HCT116 (cell line): ENCODE results near the gene EIF4E1B. TPM values are rescaled to one million over a fixed set of nuclear protein-coding genes. Genes with fewer than 3 reads are reported as not detected.

Experiments used
- ATAC-seq: fragments of 200-7000 bp; cut with Tn5 transposase; 2 replicates; pipeline ENCODE4 v1.9.1; 2020; ENCODE audit warnings: mild to moderate bottlenecking, moderate library complexity
- BruUV-seq: library from RNA; stranded (reverse); fragments of 400-500 nt; replicated peaks from 2 replicates; lab custom pipeline; 2021; lab: Mats Ljungman, UMichigan
- CTCF ChIA-PET: fragments of 300-600 bp; sonication (Branson Sonifier 250); formaldehyde crosslinking; loops from one replicate; lab custom pipeline; 2021; ENCODE audit warnings: antibody characterized with exemption; lab: Charles Lee
- POLR2A ChIA-PET: fragments of 300-600, 350-600 bp; sonication (Branson Sonifier 250); formaldehyde crosslinking; loops from one replicate; lab custom pipeline; 2021; ENCODE audit warnings: antibody characterized with exemption; lab: Charles Lee
- RAD21 ChIA-PET, 2 experiments: fragments of 300-600 bp; sonication (Branson Sonifier 250); formaldehyde crosslinking; loops; one replicate each; lab custom pipeline; 2023; ENCODE audit warnings: low total read pairs in 2 of 2; ENCODE audit not compliant: uncharacterized antibody in 2 of 2, unreplicated experiment in 2 of 2, low non-redundant PET in 1 of 2; lab: Charles Lee
- DNase-seq: peaks from one replicate; pipeline ENCODE4 v3.0.0-alpha.2; 2010; ENCODE audit warnings: low read depth, low spot score
- H2AFZ ChIP-seq: fragments of 200-600 bp; shearing (Covaris generic), sonication (generic); 2 replicates; pipeline ENCODE4 v1.6.1; 2017; ENCODE audit warnings: low read depth, mixed run types, mixed read lengths, antibody characterized with exemption, low read length; ENCODE audit not compliant: poor library complexity, severe bottlenecking
- H3K27ac ChIP-seq: 2 replicates; pipeline ENCODE4 v1.5.1; 2012; ENCODE audit warnings: low read depth, low read length
- H3K27me3 ChIP-seq: fragments of 200-600 bp; sonication (generic); 2 replicates; pipeline ENCODE4 v1.6.1; 2016; ENCODE audit warnings: mixed run types, low read length, mixed read lengths; ENCODE audit not compliant: insufficient read depth
- H3K36me3 ChIP-seq, 2 experiments: fragments of 200-500 bp in 1 of 2; fragments of 200-600 bp in 1 of 2; sonication (Bioruptor generic) in 1 of 2; sonication (generic) in 1 of 2; 2 replicates each; pipeline versions ENCODE4 v1.5.1 to v1.6.1; 2014 to 2016; ENCODE audit warnings: low read length in 2 of 2, inconsistent platforms in 1 of 2, mixed read lengths in 1 of 2, mixed run types in 1 of 2; ENCODE audit not compliant: insufficient read depth in 2 of 2, control insufficient read depth in 1 of 2
- H3K4me1 ChIP-seq, 2 experiments: fragments of 200-600 bp in 1 of 2; sonication (generic) in 1 of 2; 2 replicates each; pipeline versions ENCODE4 v1.5.1 to v1.6.1; 2012 to 2017; ENCODE audit warnings: low read length in 2 of 2, inconsistent platforms in 1 of 2, mild to moderate bottlenecking in 1 of 2, mixed read lengths in 1 of 2, mixed run types in 1 of 2, moderate library complexity in 1 of 2; ENCODE audit not compliant: insufficient read depth in 2 of 2, control insufficient read depth in 1 of 2
- H3K4me2 ChIP-seq: fragments of 200-600 bp; sonication (generic); 2 replicates; pipeline ENCODE4 v1.6.1; 2017; ENCODE audit warnings: mixed run types, low read length, mixed read lengths
- H3K4me3 ChIP-seq, 2 experiments: fragments of 200-600 bp in 1 of 2; sonication (generic) in 1 of 2; replicated peaks in 1 of 2; 2 replicates each; pipeline ENCODE4 v1.5.1; 2011 to 2016; ENCODE audit warnings: low read length in 2 of 2, control low read depth in 1 of 2, low read depth in 1 of 2, mild to moderate bottlenecking in 1 of 2, mixed read lengths in 1 of 2, mixed run types in 1 of 2
- H3K79me2 ChIP-seq: fragments of 200-600 bp; sonication (generic); 2 replicates; pipeline ENCODE4 v1.6.1; 2017; ENCODE audit warnings: mild to moderate bottlenecking, mixed run types, low read length, moderate library complexity, mixed read lengths; ENCODE audit not compliant: insufficient read depth
- H3K9ac ChIP-seq: fragments of 200-600 bp; sonication (generic); 2 replicates; pipeline ENCODE4 v1.6.1; 2016; ENCODE audit warnings: low read length, mixed read lengths
- H3K9me2 ChIP-seq: fragments of 200-600 bp; sonication (generic), shearing (Covaris generic); 2 replicates; pipeline ENCODE4 v1.6.1; 2017; ENCODE audit warnings: mixed run types, mild to moderate bottlenecking, moderate library complexity; ENCODE audit not compliant: insufficient read depth
- H3K9me3 ChIP-seq, 2 experiments: fragments of 200-500 bp in 1 of 2; fragments of 200-600 bp in 1 of 2; sonication (Bioruptor generic) in 1 of 2; sonication (generic) in 1 of 2; 2 replicates each; pipeline ENCODE4 v1.6.1; 2014 to 2017; ENCODE audit warnings: low read length in 2 of 2, mixed read lengths in 2 of 2, inconsistent platforms in 1 of 2, low read depth in 1 of 2, mild to moderate bottlenecking in 1 of 2, mixed run types in 1 of 2, moderate library complexity in 1 of 2; ENCODE audit not compliant: control insufficient read depth in 1 of 2, insufficient read depth in 1 of 2
- H4K20me1 ChIP-seq: fragments of 200-600 bp; sonication (generic), shearing (Covaris generic); 2 replicates; pipeline ENCODE4 v1.6.1; 2017; ENCODE audit warnings: mixed run types, mild to moderate bottlenecking, moderate library complexity; ENCODE audit not compliant: insufficient read depth
- CBX3 ChIP-seq: IDR thresholded peaks from 2 replicates; pipeline ENCODE4 v1.6.1; 2012; ENCODE audit warnings: low read depth
- CEBPB ChIP-seq: IDR thresholded peaks from 2 replicates; pipeline ENCODE4 v1.6.1; 2012; ENCODE audit warnings: low read depth
- EGR1 ChIP-seq: IDR thresholded peaks from 2 replicates; pipeline ENCODE4 v1.6.1; 2012; ENCODE audit warnings: low read depth
- POLR2AphosphoS5 ChIP-seq: IDR thresholded peaks from 2 replicates; pipeline ENCODE4 v1.6.1; 2011; ENCODE audit warnings: mild to moderate bottlenecking, low read depth, low read length, moderate library complexity
- SRF ChIP-seq: IDR thresholded peaks from 2 replicates; pipeline ENCODE4 v1.6.1; 2012; ENCODE audit warnings: low read depth
- TCF7L2 ChIP-seq: IDR thresholded peaks from 2 replicates; pipeline ENCODE4 v1.7.0; 2011; ENCODE audit warnings: borderline replicate concordance, inconsistent platforms; ENCODE audit not compliant: insufficient read depth, insufficient read length; ENCODE audit errors: extremely low read depth
- ZBTB33 ChIP-seq: IDR thresholded peaks from 2 replicates; pipeline ENCODE4 v1.6.1; 2011; ENCODE audit warnings: mild to moderate bottlenecking, low read length, moderate library complexity; ENCODE audit not compliant: insufficient replicate concordance; ENCODE audit errors: extremely low read depth
- intact Hi-C: fragments of 100-400 bp; cut with micrococcal nuclease; formaldehyde crosslinking; loops from 2 replicates; pipeline ENCODE4 v1.10.0; 2022
- total RNA-seq: library from RNA; stranded (reverse); gene quantifications from one replicate; pipeline ENCODE4 v1.2.1, GENCODE V29; 2021; ENCODE audit not compliant: unreplicated experiment
- TF ChIP-seq, protein P1 (sequence below), 3 experiments: fragments of 200-600 bp in 1 of 3; sonication (generic) in 1 of 3; IDR thresholded peaks in 2 of 3; conservative IDR thresholded peaks in 1 of 3; 2 replicates each; pipeline ENCODE4 v1.5.1; 2012 to 2017; ENCODE audit warnings: low read depth in 2 of 3, low read length in 2 of 3, antibody characterized with exemption in 1 of 3, borderline replicate concordance in 1 of 3, control low read depth in 1 of 3, mild to moderate bottlenecking in 1 of 3, mixed read lengths in 1 of 3, mixed run types in 1 of 3, moderate library complexity in 1 of 3; ENCODE audit not compliant: insufficient read depth in 1 of 3

The EIF4E1B gene
- total RNA-seq, 1 experiment from 2014 or later = 0.07 TPM

DNA sequence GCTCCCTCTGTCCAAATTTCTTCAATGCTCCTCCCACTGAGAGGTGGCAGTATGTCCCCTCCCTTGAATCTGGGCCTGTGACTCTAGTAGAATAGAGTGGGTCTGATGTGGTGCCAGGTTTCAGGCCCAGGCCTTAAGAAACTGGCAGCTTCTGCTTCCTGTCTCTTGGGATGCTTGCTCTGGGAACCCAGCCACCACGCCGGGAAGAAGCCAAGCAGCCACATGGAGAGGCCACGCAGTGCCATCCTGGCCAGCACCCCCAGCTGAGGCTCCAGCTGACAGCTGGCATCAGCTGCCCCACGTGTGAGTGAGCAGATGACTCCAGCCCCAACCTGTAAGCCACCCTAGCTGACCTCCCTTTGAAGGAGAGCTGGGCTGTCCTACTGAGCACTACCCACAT, 9.5 kb downstream of the EIF4E1B start:
- Histone ChIP-seq H3K4me1 (peaks cover 2 to 17% of the 10 kb centered on the region in 2 experiments; a peak in 3 of 4 replicates), H3K27me3 (no peaks in the 10 kb centered on the region), H3K36me3 (no peaks in the 10 kb centered on the region), H3K79me2 (no peaks in the 10 kb centered on the region), H3K4me2 (no peak overlapping the region), H3K9me3 (no peaks in the 10 kb centered on the region), H4K20me1 (no peaks in the 10 kb centered on the region), H3K27ac (no peak overlapping the region), H3K9ac (no peak overlapping the region), H3K9me2 (no peaks in the 10 kb centered on the region), H3K4me3 (no peak overlapping the region), H2AFZ (no peak overlapping the region)
- ATAC-seq (no peak), DNase-seq (no peak)
- ChIA-PET POLR2A (no interaction called here), CTCF (no interaction called here), RAD21 (no interaction called here)
- intact Hi-C loops = no loop called here
- BruUV-seq = no TSS peak
- TF ChIP-seq EGR1 = no peak
- no peak for TF ChIP-seq POLR2AphosphoS5
- TF ChIP-seq SRF = no peak
- no peak for TF ChIP-seq TCF7L2

DNA sequence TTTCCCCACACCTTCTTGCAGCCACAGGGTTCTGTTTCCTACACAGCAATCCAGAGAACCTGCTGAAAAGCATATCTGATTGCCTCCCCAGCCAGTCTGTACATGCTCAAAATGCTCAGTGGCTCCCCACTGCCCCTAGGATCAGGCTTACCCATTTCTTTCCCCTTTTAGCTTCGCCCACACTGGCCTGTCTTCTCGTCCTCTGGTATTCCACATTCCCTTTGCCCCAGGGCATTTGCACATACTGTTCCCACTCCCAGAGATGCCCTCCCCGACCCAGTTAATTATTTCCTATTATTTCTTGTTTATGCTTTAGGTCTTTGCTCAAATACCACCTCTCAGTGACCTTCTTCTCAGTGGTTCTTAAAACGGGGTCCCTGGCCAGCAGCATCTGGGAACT, 10.1 kb downstream of the EIF4E1B start:
- H3K9me3 ChIP-seq = no peaks in the 10 kb centered on the region
- H3K27me3 ChIP-seq = no peaks in the 10 kb centered on the region
- TF ChIP-seq SRF = no peak
- no peak for TF ChIP-seq CEBPB
- no peak for TF ChIP-seq CBX3
- no peak for TF ChIP-seq ZBTB33
- TF ChIP-seq, protein P1, sequence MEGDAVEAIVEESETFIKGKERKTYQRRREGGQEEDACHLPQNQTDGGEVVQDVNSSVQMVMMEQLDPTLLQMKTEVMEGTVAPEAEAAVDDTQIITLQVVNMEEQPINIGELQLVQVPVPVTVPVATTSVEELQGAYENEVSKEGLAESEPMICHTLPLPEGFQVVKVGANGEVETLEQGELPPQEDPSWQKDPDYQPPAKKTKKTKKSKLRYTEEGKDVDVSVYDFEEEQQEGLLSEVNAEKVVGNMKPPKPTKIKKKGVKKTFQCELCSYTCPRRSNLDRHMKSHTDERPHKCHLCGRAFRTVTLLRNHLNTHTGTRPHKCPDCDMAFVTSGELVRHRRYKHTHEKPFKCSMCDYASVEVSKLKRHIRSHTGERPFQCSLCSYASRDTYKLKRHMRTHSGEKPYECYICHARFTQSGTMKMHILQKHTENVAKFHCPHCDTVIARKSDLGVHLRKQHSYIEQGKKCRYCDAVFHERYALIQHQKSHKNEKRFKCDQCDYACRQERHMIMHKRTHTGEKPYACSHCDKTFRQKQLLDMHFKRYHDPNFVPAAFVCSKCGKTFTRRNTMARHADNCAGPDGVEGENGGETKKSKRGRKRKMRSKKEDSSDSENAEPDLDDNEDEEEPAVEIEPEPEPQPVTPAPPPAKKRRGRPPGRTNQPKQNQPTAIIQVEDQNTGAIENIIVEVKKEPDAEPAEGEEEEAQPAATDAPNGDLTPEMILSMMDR (IDR thresholded peaks at IDR 0.05 in 2 of 3, conservative IDR thresholded peaks at IDR 0.05 in 1 of 3; ENCODE audit: borderline replicate concordance in 1 of 3, insufficient read depth in 1 of 3, low read depth in 2 of 3, low read length in 2 of 3) = no peak
- no peak for TF ChIP-seq EGR1
- H3K27ac ChIP-seq = no peak overlapping the region
- intact Hi-C loops = no loop called here
- H3K4me1 ChIP-seq = peaks cover 2 to 18% of the 10 kb centered on the region in 2 experiments; a peak in 3 of 4 replicates
- POLR2A ChIA-PET = no interaction called here
- no TSS peak for BruUV-seq
- no peak overlapping the region for H3K4me3 ChIP-seq
- CTCF ChIA-PET = no interaction called here
- H3K36me3 ChIP-seq = no peaks in the 10 kb centered on the region
- H3K9me2 ChIP-seq = no peaks in the 10 kb centered on the region
- H3K9ac ChIP-seq = no peak overlapping the region
- H3K4me2 ChIP-seq = no peak overlapping the region
- ATAC-seq (no peak), DNase-seq (no peak)
- H4K20me1 ChIP-seq = no peaks in the 10 kb centered on the region
- RAD21 ChIA-PET = no interaction called here
- H3K79me2 ChIP-seq = no peaks in the 10 kb centered on the region
- no peak overlapping the region for H2AFZ ChIP-seq
